ENCODE measurements around the gene USP40.

The USP40 gene

GRCh38 chr2:233468047-233468740 lies 98.4 kb downstream of the USP40 start:
- TF ChIP-seq GATA3 (IDR thresholded peaks at IDR 0.05; ENCODE audit: low read depth, low read length) = no peak
- TF ChIP-seq GATA2 (IDR thresholded peaks at IDR 0.05; ENCODE audit: low read depth, low read length) = no peak

GRCh38 chr2:233466991-233467603 lies 99.5 kb downstream of the USP40 start:
- no peak for TF ChIP-seq GATA2 (IDR thresholded peaks at IDR 0.05; ENCODE audit: low read depth, low read length)
- no peak for TF ChIP-seq GATA3 (IDR thresholded peaks at IDR 0.05; ENCODE audit: low read depth, low read length)

DNA sequence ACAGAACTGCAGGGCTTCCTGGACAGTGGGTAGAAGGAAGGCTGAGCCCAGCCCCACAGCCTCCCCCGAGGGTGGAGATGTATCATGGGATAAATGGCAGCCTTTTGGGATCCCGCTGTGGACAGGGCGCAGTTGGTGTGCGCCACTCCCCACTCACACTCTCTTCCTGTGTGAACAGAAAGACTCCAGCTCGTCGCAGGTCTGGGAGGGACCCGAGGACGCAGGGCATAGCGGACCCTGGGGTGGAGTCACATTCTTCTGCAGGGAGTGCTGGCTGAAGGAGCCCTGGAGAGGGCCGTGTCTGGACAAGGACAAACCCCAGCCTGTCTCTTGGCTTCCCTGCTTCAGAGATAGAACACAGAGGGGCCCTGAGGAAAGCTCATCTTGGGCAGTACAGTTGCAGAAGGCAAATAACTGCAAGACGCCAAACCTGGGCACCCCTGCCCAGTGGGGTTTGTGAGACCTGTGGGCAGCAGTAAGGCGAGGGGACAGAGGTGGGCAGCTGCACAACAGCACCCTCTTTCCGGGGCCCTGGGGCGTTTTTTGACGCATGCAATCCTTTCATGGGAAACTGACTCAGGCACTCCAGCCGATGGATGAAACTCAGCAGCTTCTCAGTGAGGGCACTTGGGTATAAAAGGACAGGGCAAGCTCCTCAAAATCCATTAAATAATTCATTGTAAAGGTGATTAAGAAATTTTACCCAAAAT lies 101.9 kb downstream of the USP40 start:
- TF ChIP-seq GATA2 (IDR thresholded peaks at IDR 0.05; ENCODE audit: low read depth, low read length) (no peak), GATA3 (IDR thresholded peaks at IDR 0.05; ENCODE audit: low read depth, low read length) (no peak)

GRCh38 chr2:233464056-233464455 lies 102.5 kb downstream of the USP40 start:
- TF ChIP-seq GATA3 (IDR thresholded peaks at IDR 0.05; ENCODE audit: low read depth, low read length) (no peak), GATA2 (IDR thresholded peaks at IDR 0.05; ENCODE audit: low read depth, low read length) (no peak)

DNA sequence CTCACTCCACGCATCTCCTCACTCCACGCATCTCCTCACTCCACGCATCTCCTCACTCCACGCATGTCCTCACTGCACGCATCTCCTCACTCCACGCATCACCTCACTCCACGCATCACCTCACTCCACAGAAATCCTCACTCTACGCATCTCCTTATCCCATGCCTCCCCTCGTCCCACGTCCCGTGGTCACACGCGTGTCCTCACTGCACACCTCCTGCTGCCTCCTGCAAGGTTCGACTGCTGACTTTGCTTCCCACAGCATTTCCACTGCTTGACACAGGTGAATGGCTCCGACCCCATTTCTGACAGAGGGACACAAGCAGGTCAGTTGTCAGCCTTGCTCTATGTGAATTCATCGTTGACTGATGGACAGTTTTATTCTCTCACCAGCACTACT lies 103.0 kb downstream of the USP40 start:
- TF ChIP-seq GATA2 (IDR thresholded peaks at IDR 0.05; ENCODE audit: low read depth, low read length) (no peak), GATA3 (IDR thresholded peaks at IDR 0.05; ENCODE audit: low read depth, low read length) (no peak)

DNA sequence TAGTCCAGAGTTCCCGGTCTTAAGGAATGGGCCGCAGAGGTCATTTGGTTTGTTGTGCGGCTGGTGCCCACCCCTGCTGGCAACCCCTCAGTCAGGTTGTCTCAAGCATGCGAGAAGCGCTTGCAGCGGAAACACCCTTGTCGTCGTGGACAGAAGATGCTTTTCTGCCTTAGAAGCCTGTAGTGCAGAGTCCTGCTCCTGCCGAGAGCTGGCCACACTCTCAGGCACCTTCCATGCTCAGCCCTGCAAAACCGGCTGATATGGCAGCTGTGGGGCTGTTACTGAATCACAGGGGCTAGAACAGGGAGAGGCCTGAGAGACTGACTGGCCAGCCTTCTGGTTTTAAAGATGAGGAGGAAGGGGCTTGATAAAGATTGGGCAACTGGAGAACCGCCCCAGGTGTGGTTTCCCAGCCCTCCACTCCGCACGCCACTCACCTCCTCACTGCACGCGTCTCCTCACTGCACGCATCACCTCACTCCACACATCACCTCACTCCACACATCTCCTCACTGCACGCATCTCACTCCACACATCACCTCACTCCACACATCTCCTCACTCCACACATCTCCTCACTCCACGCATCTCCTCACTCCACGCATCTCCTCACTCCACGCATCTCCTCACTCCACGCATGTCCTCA lies 103.6 kb downstream of the USP40 start:
- no peak for TF ChIP-seq GATA3 (IDR thresholded peaks at IDR 0.05; ENCODE audit: low read depth, low read length)
- no peak for TF ChIP-seq GATA2 (IDR thresholded peaks at IDR 0.05; ENCODE audit: low read depth, low read length)

DNA sequence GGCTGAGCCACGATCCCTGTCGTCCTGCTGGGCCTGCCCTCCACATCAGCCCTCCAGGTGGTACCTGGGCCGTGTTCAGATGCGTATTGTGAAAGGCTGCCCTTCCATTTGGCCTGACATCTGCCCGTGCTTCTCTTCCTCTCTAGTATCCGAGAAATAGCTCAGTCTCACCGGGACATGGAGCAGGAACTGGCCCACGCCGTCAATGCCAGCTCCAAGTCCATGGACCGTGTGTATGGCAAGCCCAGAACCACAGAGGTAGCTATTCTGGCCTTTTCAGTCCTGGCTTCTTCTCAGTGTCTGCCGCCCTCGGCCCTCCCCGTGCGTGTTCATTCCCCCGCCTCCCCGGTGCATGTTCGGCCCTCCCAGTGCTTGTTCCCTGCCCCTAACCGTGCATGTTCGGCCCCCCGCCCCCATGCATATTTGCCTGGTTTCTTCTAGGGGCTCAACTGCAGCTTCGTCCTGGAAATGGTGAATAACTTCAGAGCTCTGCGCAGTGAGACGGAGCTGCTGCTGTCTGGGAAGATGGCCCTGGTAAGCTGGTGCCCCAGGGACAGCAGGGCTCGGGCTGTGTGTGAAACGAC lies 104.3 kb downstream of the USP40 start:
- TF ChIP-seq GATA3 (IDR thresholded peaks at IDR 0.05; ENCODE audit: low read depth, low read length) (no peak), GATA2 (IDR thresholded peaks at IDR 0.05; ENCODE audit: low read depth, low read length) (no peak)

DNA sequence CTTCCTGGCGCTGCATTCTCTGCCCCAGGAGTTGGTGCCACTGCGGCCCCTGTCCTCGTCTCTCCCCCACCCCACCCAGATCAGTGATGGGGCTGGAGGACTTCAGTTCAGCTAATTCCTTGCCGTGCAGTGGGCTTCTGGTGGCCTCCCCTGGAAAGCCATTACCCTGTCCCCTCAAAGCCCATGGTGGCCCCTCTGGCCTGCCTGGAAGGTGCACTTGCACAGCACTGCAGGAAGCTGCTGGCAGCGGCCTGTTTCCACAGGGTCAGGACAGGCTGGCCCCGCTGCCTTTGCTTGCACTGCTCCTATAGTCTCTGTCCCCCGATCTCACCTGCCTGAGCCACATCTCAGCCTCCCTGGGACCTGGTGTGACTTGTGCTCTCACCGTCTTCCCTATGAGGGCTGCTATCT lies 105.1 kb downstream of the USP40 start:
- TF ChIP-seq GATA3 (IDR thresholded peaks at IDR 0.05; ENCODE audit: low read depth, low read length) = no peak
- TF ChIP-seq GATA2 (IDR thresholded peaks at IDR 0.05; ENCODE audit: low read depth, low read length) = no peak

- no peak for TF ChIP-seq GATA3 (IDR thresholded peaks at IDR 0.05; ENCODE audit: low read depth, low read length)
- no peak for TF ChIP-seq GATA2 (IDR thresholded peaks at IDR 0.05; ENCODE audit: low read depth, low read length)
Measured at GRCh38 chr2:233460726-233461441, 105.7 kb downstream of the USP40 start.

GRCh38 chr2:233459426-233459825 lies 107.2 kb downstream of the USP40 start:
- TF ChIP-seq GATA3 (IDR thresholded peaks at IDR 0.05; ENCODE audit: low read depth, low read length) = no peak
- no peak for TF ChIP-seq GATA2 (IDR thresholded peaks at IDR 0.05; ENCODE audit: low read depth, low read length)

GRCh38 chr2:233458826-233459225 lies 107.8 kb downstream of the USP40 start:
- TF ChIP-seq GATA3 (IDR thresholded peaks at IDR 0.05; ENCODE audit: low read depth, low read length) (no peak), GATA2 (IDR thresholded peaks at IDR 0.05; ENCODE audit: low read depth, low read length) (no peak)

DNA sequence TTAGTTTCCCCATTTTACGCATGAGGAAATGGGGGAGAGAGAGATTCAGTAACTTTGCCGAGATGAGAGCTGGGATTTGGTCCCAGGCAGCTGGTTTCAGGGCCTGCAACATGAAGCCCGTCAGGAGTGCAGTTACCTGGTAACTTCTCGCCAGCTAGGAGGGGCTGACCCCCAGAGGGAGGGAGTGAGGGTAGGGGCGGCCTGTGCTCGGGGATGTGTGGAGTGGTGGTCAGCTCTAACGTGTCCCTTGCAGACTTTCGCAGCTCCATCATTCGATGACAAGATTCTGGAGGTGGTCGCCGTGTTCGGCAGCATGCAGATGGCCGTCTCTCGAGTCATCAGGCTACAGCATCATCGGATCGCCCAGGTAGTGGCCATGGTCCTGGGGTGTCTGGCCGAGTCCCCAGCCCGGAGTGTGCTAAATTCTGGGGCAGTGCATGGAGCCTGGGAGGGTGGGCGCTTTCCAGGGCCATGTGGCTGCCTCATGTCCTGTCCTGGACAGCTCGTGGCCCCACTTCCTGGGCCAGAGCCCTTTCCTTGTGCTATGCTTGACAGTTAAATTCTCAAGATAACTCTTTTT lies 108.5 kb downstream of the USP40 start:
- no peak for TF ChIP-seq GATA3 (IDR thresholded peaks at IDR 0.05; ENCODE audit: low read depth, low read length)
- no peak for TF ChIP-seq GATA2 (IDR thresholded peaks at IDR 0.05; ENCODE audit: low read depth, low read length)

DNA sequence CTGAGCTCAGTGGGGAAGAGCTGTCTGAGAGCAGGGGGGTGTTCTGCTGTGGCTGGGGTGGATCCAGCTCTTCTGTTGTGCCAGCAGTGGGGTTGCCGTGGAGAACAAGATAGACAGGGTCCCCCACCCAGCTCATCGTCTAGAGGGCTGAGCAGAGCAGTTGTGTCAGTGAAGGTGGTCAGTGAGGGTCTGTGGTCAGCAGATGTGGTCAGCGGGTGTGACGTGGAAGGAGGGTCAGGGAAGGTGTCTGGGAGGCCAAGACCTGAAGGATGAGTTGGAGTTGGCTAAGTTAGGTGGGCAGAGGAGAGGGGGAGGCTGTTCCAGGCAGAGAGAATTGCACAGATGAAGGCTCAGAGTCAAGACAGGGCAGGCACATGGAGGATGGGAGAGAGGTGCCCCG lies 109.2 kb downstream of the USP40 start:
- TF ChIP-seq GATA2 (IDR thresholded peaks at IDR 0.05; ENCODE audit: low read depth, low read length) = no peak
- no peak for TF ChIP-seq GATA3 (IDR thresholded peaks at IDR 0.05; ENCODE audit: low read depth, low read length)

All from SH-SY5Y (cell line).